Thyroid gland (tissue), 4 donors: ENCODE measurements around the gene SPRR3.

Experiments
- POLR2A ChIP-seq, 2 donors: fragments of 450-650 bp; IDR thresholded peaks; one replicate each; pipeline ENCODE4 v1.6.1; 2017; ENCODE audit warnings: antibody characterized with exemption in 2 of 2, mild to moderate bottlenecking in 2 of 2, moderate library complexity in 1 of 2
- TF ChIP-seq, protein P1 (sequence below), 6 experiments: fragments of 200-600 bp in 3 of 6; fragments of 450-650 bp in 3 of 6; sonication (generic) in 3 of 6; IDR thresholded peaks; one replicate each; pipeline ENCODE4 v1.5.1; 2016 to 2019; ENCODE audit warnings: antibody characterized with exemption in 6 of 6, mild to moderate bottlenecking in 2 of 6, inconsistent platforms in 1 of 6, moderate library complexity in 1 of 6

DNA sequence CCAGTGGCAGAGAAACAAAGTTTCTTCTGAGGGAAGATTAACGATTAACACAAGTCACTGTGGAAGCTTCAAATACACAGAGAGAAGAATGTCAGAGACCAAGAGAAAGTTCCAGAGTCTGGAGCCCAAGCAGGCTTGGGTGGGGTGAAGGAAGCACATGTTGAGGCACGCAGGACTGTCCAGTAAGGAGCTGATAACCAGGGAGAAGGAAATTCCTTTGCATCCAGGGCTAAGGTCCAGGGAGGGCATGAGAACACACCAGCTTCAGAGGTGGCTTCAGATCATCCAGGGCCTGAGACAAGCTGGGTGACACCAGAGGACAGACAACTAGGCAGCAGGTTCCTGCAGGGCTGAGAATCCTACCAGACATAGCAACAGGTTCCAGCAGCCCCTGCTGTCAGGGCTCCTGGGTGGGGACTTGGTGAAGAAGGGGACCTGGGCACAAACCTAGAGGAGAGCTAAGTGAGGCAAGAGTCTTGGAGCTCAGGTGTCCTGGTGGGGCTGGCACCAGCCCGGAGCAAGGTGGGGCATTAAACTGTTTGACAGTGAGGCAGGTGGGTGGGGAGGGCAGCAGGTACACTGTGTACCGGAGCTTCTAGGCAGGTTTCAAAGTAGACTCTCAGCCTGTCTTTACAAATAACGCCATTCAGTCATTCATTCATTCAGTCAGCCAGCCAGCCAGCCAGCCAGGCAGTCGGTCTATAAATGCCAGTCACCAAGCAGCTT lies 20.2 kb upstream of the SPRR3 start:
- TF ChIP-seq POLR2A (IDR thresholded peaks at IDR 0.05) = no peak
- TF ChIP-seq, protein P1, sequence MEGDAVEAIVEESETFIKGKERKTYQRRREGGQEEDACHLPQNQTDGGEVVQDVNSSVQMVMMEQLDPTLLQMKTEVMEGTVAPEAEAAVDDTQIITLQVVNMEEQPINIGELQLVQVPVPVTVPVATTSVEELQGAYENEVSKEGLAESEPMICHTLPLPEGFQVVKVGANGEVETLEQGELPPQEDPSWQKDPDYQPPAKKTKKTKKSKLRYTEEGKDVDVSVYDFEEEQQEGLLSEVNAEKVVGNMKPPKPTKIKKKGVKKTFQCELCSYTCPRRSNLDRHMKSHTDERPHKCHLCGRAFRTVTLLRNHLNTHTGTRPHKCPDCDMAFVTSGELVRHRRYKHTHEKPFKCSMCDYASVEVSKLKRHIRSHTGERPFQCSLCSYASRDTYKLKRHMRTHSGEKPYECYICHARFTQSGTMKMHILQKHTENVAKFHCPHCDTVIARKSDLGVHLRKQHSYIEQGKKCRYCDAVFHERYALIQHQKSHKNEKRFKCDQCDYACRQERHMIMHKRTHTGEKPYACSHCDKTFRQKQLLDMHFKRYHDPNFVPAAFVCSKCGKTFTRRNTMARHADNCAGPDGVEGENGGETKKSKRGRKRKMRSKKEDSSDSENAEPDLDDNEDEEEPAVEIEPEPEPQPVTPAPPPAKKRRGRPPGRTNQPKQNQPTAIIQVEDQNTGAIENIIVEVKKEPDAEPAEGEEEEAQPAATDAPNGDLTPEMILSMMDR (IDR thresholded peaks at IDR 0.05) = no peak
